KMS-11 (cell line): ENCODE data around the gene CCNJ.
"Not testable (repeated sequence)": the region's sequence is repeated elsewhere in the genome, so short reads cannot be mapped to it uniquely, and the experiment has no call there.

Source experiments
- H2AFZ ChIP-seq: fragments of 200-600 bp; sonication (generic); 2 replicates; pipeline ENCODE4 v1.6.1; 2016; ENCODE audit warnings: antibody characterized with exemption, mixed run types, low read depth
- H3K27ac ChIP-seq: fragments of 200-600 bp; sonication (generic); 2 replicates; pipeline ENCODE4 v1.6.1; 2016; ENCODE audit warnings: mild to moderate bottlenecking, mixed run types
- H3K27me3 ChIP-seq: fragments of 200-600 bp; sonication (generic); 2 replicates; pipeline ENCODE4 v1.6.1; 2017; ENCODE audit warnings: mild to moderate bottlenecking, low read depth, mixed run types, moderate library complexity; ENCODE audit not compliant: insufficient read depth
- H3K36me3 ChIP-seq: fragments of 200-600 bp; sonication (generic); 2 replicates; pipeline ENCODE4 v1.6.1; 2017; ENCODE audit warnings: mild to moderate bottlenecking, mixed run types; ENCODE audit not compliant: insufficient read depth
- H3K4me1 ChIP-seq: fragments of 200-600 bp; sonication (generic); 2 replicates; pipeline ENCODE4 v1.6.1; 2016; ENCODE audit warnings: mild to moderate bottlenecking, low read depth, mixed run types; ENCODE audit not compliant: poor library complexity, severe bottlenecking
- H3K4me2 ChIP-seq: fragments of 200-600 bp; sonication (generic); 2 replicates; pipeline ENCODE4 v1.7.0; 2016; ENCODE audit warnings: mild to moderate bottlenecking, mixed run types
- H3K4me3 ChIP-seq: fragments of 200-600 bp; sonication (generic); IDR thresholded peaks from 2 replicates; pipeline ENCODE4 v1.6.1; 2017; ENCODE audit warnings: low read depth, low read length, mixed read lengths; ENCODE audit not compliant: insufficient read depth
- H3K79me2 ChIP-seq: fragments of 200-600 bp; sonication (generic); 2 replicates; pipeline ENCODE4 v1.6.1; 2016; ENCODE audit warnings: low read depth, mixed run types; ENCODE audit not compliant: insufficient read depth
- H3K9ac ChIP-seq: fragments of 200-600 bp; sonication (generic); 2 replicates; pipeline ENCODE4 v1.6.1; 2016; ENCODE audit warnings: mild to moderate bottlenecking, mixed run types
- H4K20me1 ChIP-seq: fragments of 200-600 bp; sonication (generic); 2 replicates; pipeline ENCODE4 v1.6.1; 2016; ENCODE audit warnings: mild to moderate bottlenecking, mixed run types; ENCODE audit not compliant: insufficient read depth
- TF ChIP-seq, protein P1 (sequence below): fragments of 200-600 bp; sonication (generic); conservative IDR thresholded peaks from 2 replicates; pipeline ENCODE4 v1.6.1; 2017; ENCODE audit warnings: low read depth, mild to moderate bottlenecking, antibody characterized with exemption, low read length, moderate library complexity, mixed read lengths

Gene CCNJ, protein sequence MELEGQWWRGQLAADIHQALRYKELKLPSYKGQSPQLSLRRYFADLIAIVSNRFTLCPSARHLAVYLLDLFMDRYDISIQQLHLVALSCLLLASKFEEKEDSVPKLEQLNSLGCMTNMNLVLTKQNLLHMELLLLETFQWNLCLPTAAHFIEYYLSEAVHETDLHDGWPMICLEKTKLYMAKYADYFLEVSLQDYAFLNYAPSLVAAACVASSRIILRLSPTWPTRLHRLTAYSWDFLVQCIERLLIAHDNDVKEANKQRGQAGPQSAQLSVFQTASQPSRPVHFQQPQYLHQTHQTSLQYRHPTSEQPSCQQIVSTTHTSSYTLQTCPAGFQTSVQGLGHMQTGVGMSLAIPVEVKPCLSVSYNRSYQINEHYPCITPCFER

DNA sequence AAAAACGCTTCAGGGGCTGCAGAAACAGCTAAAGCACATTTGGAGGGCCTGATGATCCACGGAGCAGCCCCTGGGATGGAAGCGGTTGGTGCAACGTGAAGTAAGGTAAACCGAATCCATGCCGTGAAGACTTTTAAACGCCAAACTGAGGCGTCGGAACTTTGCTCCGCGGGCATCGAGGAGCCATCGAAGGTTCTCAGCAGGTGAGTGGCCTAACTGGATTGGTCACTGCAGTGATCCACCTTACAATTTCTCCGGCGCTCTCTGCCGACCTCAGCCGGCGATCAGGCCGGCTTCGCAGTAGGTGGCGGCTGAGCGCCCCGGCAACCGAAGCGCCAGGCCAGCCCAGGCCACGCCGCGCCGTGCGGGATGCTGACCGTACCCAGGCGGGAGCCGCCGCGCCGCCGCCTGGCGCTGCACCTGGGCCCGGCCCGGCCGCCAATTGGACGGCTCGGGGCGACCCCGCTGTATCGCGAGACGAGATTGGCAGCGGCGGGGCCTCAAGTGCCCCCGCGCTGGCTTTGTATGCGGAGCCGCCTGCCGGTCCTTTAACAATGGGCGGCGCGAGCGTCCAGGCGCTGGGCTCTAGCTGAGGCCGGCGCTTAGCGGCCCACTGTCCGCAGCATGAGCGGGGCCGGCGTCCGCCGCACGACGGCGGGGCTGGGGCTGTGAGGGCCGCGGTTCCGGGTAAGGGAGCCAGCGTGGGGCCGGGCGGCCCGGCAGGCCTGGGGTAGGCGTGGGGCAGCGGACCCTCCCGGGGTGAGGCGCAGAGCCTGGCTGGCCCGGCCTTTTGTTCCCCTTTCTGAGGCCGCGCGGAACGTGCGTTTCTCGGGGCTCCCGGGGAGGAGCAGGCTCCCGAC, at the start of gene CCNJ:
TSS of gene CCNJ (plus strand) at position 551 of the 860 bp plus-strand sequence. CDS start 811 bp downstream, outside the sequence.
- no peaks in the 10 kb centered on the region for H3K79me2 ChIP-seq
- peak within 1 kb of the TSS; percentile 9; the same call in 1 of the 2 replicates for H3K27ac ChIP-seq

DNA sequence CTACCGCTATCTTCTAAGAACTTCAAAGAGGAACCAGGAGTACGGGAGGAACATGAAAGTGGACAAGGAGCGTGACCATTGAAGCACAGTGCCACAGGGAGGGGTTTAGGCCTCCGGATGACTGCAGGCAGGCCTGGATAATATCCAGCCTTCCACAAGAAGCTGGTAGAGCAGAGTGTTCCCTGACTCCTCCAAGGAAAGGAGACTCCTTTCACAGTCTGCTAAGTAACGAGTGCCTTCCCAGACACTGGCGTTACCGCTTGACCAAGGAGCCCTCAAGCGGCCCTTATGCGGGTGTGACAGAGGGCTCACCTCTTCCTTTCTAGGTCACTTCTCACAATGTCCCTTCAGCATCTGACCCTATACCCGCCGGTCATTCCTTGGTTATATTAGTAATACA, 49.0 kb upstream of the CCNJ start:
- not testable (repeated sequence) for H3K4me1 ChIP-seq, H3K9ac ChIP-seq, H2AFZ ChIP-seq, H3K79me2 ChIP-seq, H3K4me3 ChIP-seq, H4K20me1 ChIP-seq, H3K27ac ChIP-seq, H3K4me2 ChIP-seq, H3K27me3 ChIP-seq, H3K36me3 ChIP-seq

More for the DNA sequence above, at the start of gene CCNJ:
- Histone ChIP-seq H3K36me3 (no peaks in the 10 kb centered on the region), H3K4me2 (peak within 1 kb of the TSS; percentile 67), H3K4me3 (no peak within 1 kb of the TSS), H4K20me1 (no peaks in the 10 kb centered on the region), H3K27me3 (no peaks in the 10 kb centered on the region), H3K9ac (peak within 1 kb of the TSS; percentile 83), H3K4me1 (peaks cover 4% of the 10 kb centered on the region), H2AFZ (peak within 1 kb of the TSS; percentile 87)
- TF ChIP-seq, protein P1, sequence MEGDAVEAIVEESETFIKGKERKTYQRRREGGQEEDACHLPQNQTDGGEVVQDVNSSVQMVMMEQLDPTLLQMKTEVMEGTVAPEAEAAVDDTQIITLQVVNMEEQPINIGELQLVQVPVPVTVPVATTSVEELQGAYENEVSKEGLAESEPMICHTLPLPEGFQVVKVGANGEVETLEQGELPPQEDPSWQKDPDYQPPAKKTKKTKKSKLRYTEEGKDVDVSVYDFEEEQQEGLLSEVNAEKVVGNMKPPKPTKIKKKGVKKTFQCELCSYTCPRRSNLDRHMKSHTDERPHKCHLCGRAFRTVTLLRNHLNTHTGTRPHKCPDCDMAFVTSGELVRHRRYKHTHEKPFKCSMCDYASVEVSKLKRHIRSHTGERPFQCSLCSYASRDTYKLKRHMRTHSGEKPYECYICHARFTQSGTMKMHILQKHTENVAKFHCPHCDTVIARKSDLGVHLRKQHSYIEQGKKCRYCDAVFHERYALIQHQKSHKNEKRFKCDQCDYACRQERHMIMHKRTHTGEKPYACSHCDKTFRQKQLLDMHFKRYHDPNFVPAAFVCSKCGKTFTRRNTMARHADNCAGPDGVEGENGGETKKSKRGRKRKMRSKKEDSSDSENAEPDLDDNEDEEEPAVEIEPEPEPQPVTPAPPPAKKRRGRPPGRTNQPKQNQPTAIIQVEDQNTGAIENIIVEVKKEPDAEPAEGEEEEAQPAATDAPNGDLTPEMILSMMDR: no peak

DNA sequence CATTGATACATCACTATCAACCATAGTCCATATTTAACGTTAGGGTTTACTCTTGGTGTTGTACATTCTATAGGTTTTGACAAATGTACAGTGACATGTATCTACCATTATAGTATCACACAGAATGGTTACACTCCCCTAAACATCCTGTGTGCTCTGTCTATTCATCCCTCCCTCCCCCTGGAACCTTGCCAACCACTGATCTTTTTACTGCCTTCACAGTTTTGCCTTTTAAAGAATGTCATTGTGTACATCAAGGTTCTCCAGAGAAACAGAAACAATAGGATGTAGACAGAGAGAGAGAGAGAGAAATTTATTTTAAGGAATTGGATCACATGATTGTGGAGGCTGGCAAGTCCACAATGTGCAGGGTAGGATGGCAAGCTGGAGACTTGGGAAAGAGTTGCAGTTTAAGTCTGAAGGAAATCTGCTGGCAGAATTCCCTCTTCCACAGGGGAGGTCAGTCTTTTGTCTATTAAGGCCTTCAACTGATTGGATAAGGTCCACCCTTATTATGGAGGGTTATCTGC, 45.1 kb upstream of the CCNJ start:
- no peaks in the 10 kb centered on the region for H3K79me2 ChIP-seq
- no peak overlapping the region for H3K4me2 ChIP-seq
- H3K9ac ChIP-seq: no peak overlapping the region
- H3K4me3 ChIP-seq: no peak overlapping the region
- no peak overlapping the region for H2AFZ ChIP-seq
- H3K27me3 ChIP-seq: no peaks in the 10 kb centered on the region
- TF ChIP-seq, protein P1: no peak
- no peaks in the 10 kb centered on the region for H3K4me1 ChIP-seq
- H4K20me1 ChIP-seq: no peaks in the 10 kb centered on the region
- H3K36me3 ChIP-seq: no peaks in the 10 kb centered on the region
- no peak overlapping the region for H3K27ac ChIP-seq

DNA sequence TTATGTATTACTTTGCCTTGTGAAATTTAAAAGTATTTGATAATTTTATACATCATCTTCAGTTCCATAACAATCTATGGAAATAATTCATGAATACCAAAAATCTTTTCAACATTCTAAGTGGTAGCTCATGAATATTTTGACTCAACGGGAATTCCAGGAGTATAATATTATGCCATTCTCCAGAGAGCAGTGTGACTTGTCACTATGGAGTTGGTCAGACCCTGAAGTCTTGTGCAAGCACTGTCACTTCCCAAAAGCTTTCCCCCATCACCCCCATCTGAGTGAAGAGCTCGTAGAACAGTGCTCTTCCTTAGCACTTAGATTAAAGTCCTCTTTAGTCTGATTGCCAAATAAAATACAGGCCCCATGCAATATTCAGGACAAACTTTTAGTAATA, 29.4 kb upstream of the CCNJ start:
- Histone ChIP-seq H3K4me3 (no peak overlapping the region), H3K27me3 (no peaks in the 10 kb centered on the region), H3K9ac (no peak overlapping the region), H3K79me2 (no peaks in the 10 kb centered on the region), H2AFZ (no peak overlapping the region), H3K4me1 (no peaks in the 10 kb centered on the region), H3K27ac (no peak overlapping the region), H4K20me1 (no peaks in the 10 kb centered on the region), H3K36me3 (no peaks in the 10 kb centered on the region), H3K4me2 (no peak overlapping the region)
- TF ChIP-seq, protein P1: no peak
